Mesenchymal stem cell (in vitro differentiated cells and primary cell): ENCODE measurements around the gene NRXN3.

Experiments used
- DNase-seq: peaks from one replicate; pipeline ENCODE4 v3.0.0-alpha.2; 2013
- H2AFZ ChIP-seq: one replicate; pipeline ENCODE4 v1.6.1; 2013; ENCODE audit warnings: low read depth, mild to moderate bottlenecking, control low read depth, inconsistent platforms, low read length, moderate library complexity
- H2AK5ac ChIP-seq: 2 replicates; pipeline ENCODE4 v1.6.1; 2013; ENCODE audit warnings: low read length, moderate library complexity, mild to moderate bottlenecking, inconsistent platforms; ENCODE audit not compliant: severe bottlenecking
- H2BK120ac ChIP-seq: one replicate; pipeline ENCODE4 v1.6.1; 2013; ENCODE audit warnings: low read depth, mild to moderate bottlenecking, inconsistent platforms, low read length, moderate library complexity
- H2BK12ac ChIP-seq, 2 experiments: one replicate each; pipeline ENCODE4 v1.6.1; 2013; ENCODE audit warnings: inconsistent platforms in 2 of 2, low read length in 2 of 2, mild to moderate bottlenecking in 2 of 2, moderate library complexity in 2 of 2, control low read depth in 1 of 2
- H2BK15ac ChIP-seq: one replicate; pipeline ENCODE4 v1.6.1; 2013; ENCODE audit warnings: mild to moderate bottlenecking, low read depth, inconsistent platforms; ENCODE audit not compliant: poor library complexity, severe bottlenecking
- H2BK5ac ChIP-seq: 2 replicates; pipeline ENCODE4 v1.6.1; 2013; ENCODE audit warnings: low read depth, mild to moderate bottlenecking, low read length, control low read depth, inconsistent platforms; ENCODE audit not compliant: poor library complexity, severe bottlenecking
- H3K14ac ChIP-seq, 2 experiments: one replicate each; pipeline ENCODE4 v1.6.1; 2013; ENCODE audit warnings: inconsistent platforms in 2 of 2, low read length in 2 of 2, control low read depth in 1 of 2, mild to moderate bottlenecking in 1 of 2, moderate library complexity in 1 of 2
- H3K18ac ChIP-seq, 2 experiments: one replicate each; pipeline ENCODE4 v1.6.1; 2013; ENCODE audit warnings: inconsistent platforms in 2 of 2, low read length in 2 of 2, control low read depth in 1 of 2, low read depth in 1 of 2, mild to moderate bottlenecking in 1 of 2
- H3K23ac ChIP-seq, 2 experiments: one replicate each; pipeline ENCODE4 v1.6.1; 2013; ENCODE audit warnings: inconsistent platforms in 2 of 2, low read length in 2 of 2, mild to moderate bottlenecking in 2 of 2, moderate library complexity in 2 of 2, control low read depth in 1 of 2
- H3K27ac ChIP-seq: 2 replicates; pipeline ENCODE4 v1.5.1; 2013; ENCODE audit warnings: mild to moderate bottlenecking, moderate library complexity, low read length, control low read depth, inconsistent platforms; ENCODE audit not compliant: poor library complexity, severe bottlenecking
- H3K27me3 ChIP-seq, 2 experiments: 2 replicates each; pipeline versions ENCODE4 v1.6.1 to v1.7.0; 2013; ENCODE audit warnings: low read length in 2 of 2, mild to moderate bottlenecking in 2 of 2, moderate library complexity in 2 of 2, control low read depth in 1 of 2, inconsistent platforms in 1 of 2; ENCODE audit not compliant: control insufficient read depth in 1 of 2, insufficient read depth in 1 of 2
- H3K36me3 ChIP-seq, 2 experiments: 2 replicates each; pipeline versions ENCODE4 v1.6.1 to v1.7.0; 2013; ENCODE audit warnings: low read length in 2 of 2, control low read depth in 1 of 2, inconsistent platforms in 1 of 2, low read depth in 1 of 2, mild to moderate bottlenecking in 1 of 2; ENCODE audit not compliant: insufficient read depth in 2 of 2, control insufficient read depth in 1 of 2
- H3K4ac ChIP-seq, 2 experiments: one replicate each; pipeline ENCODE4 v1.6.1; 2013; ENCODE audit warnings: inconsistent platforms in 2 of 2, low read length in 2 of 2, mild to moderate bottlenecking in 2 of 2, moderate library complexity in 2 of 2, control low read depth in 1 of 2, low read depth in 1 of 2
- H3K4me1 ChIP-seq: 2 replicates; pipeline ENCODE4 v1.6.1; 2013; ENCODE audit warnings: low read depth, low read length, control low read depth; ENCODE audit not compliant: control insufficient read depth, insufficient read depth
- H3K4me2 ChIP-seq: 2 replicates; pipeline ENCODE4 v1.6.1; 2013; ENCODE audit warnings: low read length, mild to moderate bottlenecking, inconsistent platforms; ENCODE audit not compliant: poor library complexity, severe bottlenecking
- H3K4me3 ChIP-seq, 2 experiments: 2 replicates each; pipeline versions ENCODE4 v1.5.1 to v1.7.0; 2013; ENCODE audit warnings: low read length in 2 of 2, mild to moderate bottlenecking in 2 of 2, control low read depth in 1 of 2, low read depth in 1 of 2; ENCODE audit not compliant: insufficient read depth in 1 of 2
- H3K79me1 ChIP-seq: replicated peaks from 2 replicates; pipeline ENCODE4 v1.6.1; 2013; ENCODE audit warnings: mild to moderate bottlenecking, control low read depth, low read length, inconsistent platforms; ENCODE audit not compliant: poor library complexity, severe bottlenecking
- H3K9ac ChIP-seq: 2 replicates; pipeline ENCODE4 v1.7.0; 2013; ENCODE audit warnings: mild to moderate bottlenecking, low read length, moderate library complexity
- H3K9me3 ChIP-seq: 2 replicates; pipeline ENCODE4 v1.7.0; 2013; ENCODE audit warnings: mild to moderate bottlenecking, low read length; ENCODE audit not compliant: control insufficient read depth
- H4K8ac ChIP-seq: one replicate; pipeline ENCODE4 v1.6.1; 2013; ENCODE audit warnings: inconsistent platforms, mild to moderate bottlenecking, low read length, moderate library complexity
- H4K91ac ChIP-seq: one replicate; pipeline ENCODE4 v1.6.1; 2013; ENCODE audit warnings: mild to moderate bottlenecking, low read length, inconsistent platforms
- WGBS: methylation state at CpG from one replicate; pipeline ENCODE4 v1.1.7; 2013; ENCODE audit warnings: mixed read lengths; 5-methylcytosine and 5-hydroxymethylcytosine counted together

Gene NRXN3

DNA sequence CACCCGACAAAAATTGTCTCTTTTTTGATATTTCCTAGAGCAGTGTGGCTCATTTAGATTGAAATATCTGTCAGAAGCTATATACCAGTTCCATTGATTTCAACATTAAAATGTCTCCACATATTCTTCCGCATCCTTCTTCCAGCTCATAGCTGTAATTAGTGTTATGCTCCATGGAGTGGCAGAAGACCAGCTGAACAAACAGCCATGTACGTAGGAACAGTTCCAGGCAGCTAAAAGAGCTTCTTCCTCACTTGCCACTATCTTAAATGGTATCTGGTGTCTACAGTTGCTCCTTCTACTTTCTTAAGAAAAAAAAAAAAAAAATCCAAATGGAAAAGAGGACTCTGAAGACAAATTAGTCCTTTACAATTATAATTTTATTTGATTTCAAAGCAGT is 1193.1 kb downstream of the NRXN3 start:
- Histone ChIP-seq H4K8ac (no peak overlapping the region), H3K4me3 (no peak overlapping the region), H3K9ac (no peak overlapping the region), H3K27me3 (no peaks in the 10 kb centered on the region), H2AFZ (no peak overlapping the region), H3K14ac (no peak overlapping the region), H2BK15ac (no peak overlapping the region), H3K4me1 (no peaks in the 10 kb centered on the region), H3K79me1 (no peaks in the 10 kb centered on the region), H2AK5ac (no peak overlapping the region), H3K4me2 (no peak overlapping the region), H4K91ac (no peak overlapping the region), H3K4ac (no peak overlapping the region), H3K27ac (no peak overlapping the region), H2BK12ac (no peak overlapping the region), H3K9me3 (no peaks in the 10 kb centered on the region), H3K36me3 (no peaks in the 10 kb centered on the region), H3K23ac (no peak overlapping the region), H2BK120ac (no peak overlapping the region), H2BK5ac (no peak overlapping the region), H3K18ac (no peak overlapping the region)
- WGBS = 100% methylated on average over 1 of the region's 3 CpGs
- no peak for DNase-seq

DNA sequence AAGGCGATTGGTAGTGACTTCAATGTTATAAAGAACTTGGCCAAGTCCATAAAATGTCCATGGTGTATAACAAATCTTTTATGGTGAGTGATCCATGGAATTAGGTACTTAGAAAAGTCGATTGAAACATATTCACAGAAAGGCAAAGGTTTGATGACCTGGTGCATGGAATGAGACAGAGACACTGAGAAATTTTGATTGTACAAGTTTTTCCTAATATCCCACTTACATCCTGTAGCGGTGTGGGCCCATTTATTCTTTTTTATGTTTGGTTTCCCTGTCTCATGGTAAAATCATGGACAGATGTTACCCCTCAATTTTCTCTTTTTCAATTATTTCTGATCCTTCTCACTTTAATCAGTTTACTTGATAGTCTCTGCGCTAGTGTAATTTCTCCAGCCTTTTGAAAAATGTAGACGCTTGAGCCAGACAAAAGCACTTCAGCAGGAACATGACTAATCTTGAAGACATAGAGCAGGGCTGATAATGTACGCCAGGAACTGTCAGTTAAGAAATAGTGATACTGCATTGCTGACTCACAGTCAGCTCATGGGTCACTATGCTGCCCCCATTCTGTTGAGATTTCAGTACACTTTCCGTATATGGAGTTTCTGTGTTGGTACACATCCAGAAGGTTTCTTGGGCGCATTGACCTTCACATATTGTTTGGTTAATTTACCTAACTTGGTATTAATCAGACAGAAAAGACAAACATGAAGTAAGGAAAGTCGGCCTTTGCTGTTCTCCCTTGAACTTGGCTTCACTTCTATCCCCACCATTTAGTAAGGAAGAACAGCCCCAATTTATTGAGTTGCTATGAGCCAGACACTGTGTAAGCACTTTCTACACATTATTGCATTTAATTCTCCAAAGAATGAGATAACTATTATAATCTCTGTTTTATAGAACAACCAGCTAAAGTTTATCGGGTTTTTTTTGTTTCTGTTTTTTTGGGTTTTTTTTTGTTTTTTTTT is 1199.5 kb downstream of the NRXN3 start:
- Histone ChIP-seq H3K4me2 (no peak overlapping the region), H3K27me3 (no peaks in the 10 kb centered on the region), H3K9me3 (no peaks in the 10 kb centered on the region), H3K23ac (no peak overlapping the region), H2BK15ac (no peak overlapping the region), H4K8ac (no peak overlapping the region), H3K4me1 (no peaks in the 10 kb centered on the region), H2AFZ (no peak overlapping the region), H3K18ac (no peak overlapping the region), H2BK12ac (no peak overlapping the region), H3K4me3 (no peak overlapping the region), H3K14ac (no peak overlapping the region), H3K4ac (no peak overlapping the region), H2BK120ac (no peak overlapping the region), H2BK5ac (no peak overlapping the region), H3K9ac (no peak overlapping the region), H2AK5ac (no peak overlapping the region), H4K91ac (no peak overlapping the region), H3K36me3 (no peaks in the 10 kb centered on the region), H3K79me1 (no peaks in the 10 kb centered on the region), H3K27ac (no peak overlapping the region)
- WGBS = 40% methylated on average over 8 of the region's 10 CpGs
- peak; percentile 97 for DNase-seq

DNA sequence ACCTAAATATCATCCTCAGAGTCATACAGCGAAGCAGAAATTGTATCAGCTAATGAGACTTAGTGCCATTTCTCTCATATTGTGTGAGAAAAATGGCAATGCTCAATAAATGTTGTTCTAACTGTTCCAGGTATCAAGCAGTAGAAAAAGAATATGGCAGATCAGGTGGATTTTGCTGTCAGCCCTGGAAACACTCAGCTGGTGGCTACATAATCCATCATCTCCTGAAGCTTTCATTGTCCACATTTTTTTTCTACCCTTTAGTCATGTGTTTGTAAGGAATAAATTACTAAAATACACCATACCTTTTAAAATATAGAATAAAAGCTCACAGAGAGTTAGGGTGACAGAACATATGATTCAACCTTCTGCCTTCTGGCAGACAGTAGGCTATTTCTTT is 1200.8 kb downstream of the NRXN3 start:
- Histone ChIP-seq H3K4ac (no peak overlapping the region), H3K14ac (no peak overlapping the region), H2BK5ac (no peak overlapping the region), H3K27me3 (no peaks in the 10 kb centered on the region), H3K9me3 (no peaks in the 10 kb centered on the region), H3K18ac (no peak overlapping the region), H2BK120ac (no peak overlapping the region), H3K27ac (no peak overlapping the region), H3K4me1 (no peaks in the 10 kb centered on the region), H3K4me2 (no peak overlapping the region), H3K79me1 (no peaks in the 10 kb centered on the region), H2AK5ac (no peak overlapping the region), H2AFZ (no peak overlapping the region), H2BK12ac (no peak overlapping the region), H3K23ac (no peak overlapping the region), H3K36me3 (no peaks in the 10 kb centered on the region), H4K8ac (no peak overlapping the region), H3K4me3 (no peak overlapping the region), H2BK15ac (no peak overlapping the region), H4K91ac (no peak overlapping the region), H3K9ac (no peak overlapping the region)
- WGBS = 100% methylated on average over 1 of the region's 1 CpG
- DNase-seq = no peak

DNA sequence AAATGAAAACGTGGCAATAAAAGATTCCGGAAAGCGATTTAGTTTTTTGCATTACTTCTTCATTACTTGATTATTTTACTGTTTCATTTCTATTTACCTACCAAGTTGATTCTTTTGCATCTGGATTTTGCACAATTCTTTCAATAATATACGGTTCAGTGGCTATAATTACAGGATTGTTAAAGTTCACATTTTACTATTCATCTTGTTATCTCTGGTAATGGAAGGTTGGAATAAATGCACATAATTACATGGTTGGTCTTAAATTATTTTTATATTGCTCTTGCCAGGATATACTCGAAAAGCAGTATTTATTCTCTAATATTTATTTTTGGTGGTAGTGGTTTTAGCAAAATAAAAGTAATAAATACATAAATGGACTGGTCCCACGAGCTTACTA is 1203.3 kb downstream of the NRXN3 start:
- Histone ChIP-seq H3K14ac (no peak overlapping the region), H2BK5ac (no peak overlapping the region), H3K9me3 (no peaks in the 10 kb centered on the region), H3K4me1 (no peaks in the 10 kb centered on the region), H4K91ac (no peak overlapping the region), H2BK120ac (no peak overlapping the region), H2AFZ (no peak overlapping the region), H3K4me3 (no peak overlapping the region), H3K27ac (no peak overlapping the region), H4K8ac (no peak overlapping the region), H3K23ac (no peak overlapping the region), H3K9ac (no peak overlapping the region), H2AK5ac (no peak overlapping the region), H3K79me1 (no peaks in the 10 kb centered on the region), H3K36me3 (no peaks in the 10 kb centered on the region), H3K4me2 (no peak overlapping the region), H3K4ac (no peak overlapping the region), H3K18ac (no peak overlapping the region), H2BK15ac (no peak overlapping the region), H3K27me3 (no peaks in the 10 kb centered on the region), H2BK12ac (no peak overlapping the region)
- DNase-seq = no peak
- WGBS = 96% methylated on average over 3 of the region's 6 CpGs
